HepG2 (cell line): ENCODE results near the gene RNPEPL1. TPM values are rescaled to one million over a fixed set of nuclear protein-coding genes. Genes with fewer than 3 reads are reported as not detected.

Experiments
- CCDC6 ChIP-seq: sonication (generic); formaldehyde crosslinking; IDR thresholded peaks from 2 replicates; pipeline ENCODE4 v1.8.1; 2022; ENCODE audit warnings: mild to moderate bottlenecking, missing genetic modification reagents, moderate library complexity
- DPF2 ChIP-seq: sonication (generic); formaldehyde crosslinking; IDR thresholded peaks from 2 replicates; pipeline ENCODE4 v1.4.0; 2020; ENCODE audit warnings: mild to moderate bottlenecking, low read depth, missing genetic modification reagents, borderline replicate concordance
- FLYWCH1 ChIP-seq: sonication (generic); formaldehyde crosslinking; IDR thresholded peaks from 2 replicates; pipeline ENCODE4 v1.8.1; 2023; ENCODE audit warnings: mild to moderate bottlenecking, missing genetic modification reagents
- HMG20B ChIP-seq: conservative IDR thresholded peaks from 2 replicates; pipeline ENCODE4 v1.6.1; 2016; ENCODE audit warnings: missing genetic modification reagents, missing compliant biosample characterization
- IRX3 ChIP-seq: sonication (generic); formaldehyde crosslinking; IDR thresholded peaks from 2 replicates; pipeline ENCODE4 v1.8.1; 2023; ENCODE audit warnings: mild to moderate bottlenecking, low read depth, missing genetic modification reagents, borderline replicate concordance
- MAF1 ChIP-seq: sonication (generic); formaldehyde crosslinking; IDR thresholded peaks from 2 replicates; pipeline ENCODE4 v1.5.0; 2020; ENCODE audit warnings: missing genetic modification reagents, borderline replicate concordance
- NFKBIZ ChIP-seq: IDR thresholded peaks from 2 replicates; pipeline ENCODE4 v1.6.1; 2018; ENCODE audit warnings: missing genetic modification reagents, missing compliant biosample characterization
- SP1 ChIP-seq, 2 experiments: fragments of 450-650 bp in 1 of 2; sonication (generic) in 1 of 2; formaldehyde crosslinking in 1 of 2; IDR thresholded peaks; 2 replicates each; pipeline versions ENCODE4 v1.4.0 to v1.6.1; 2016 to 2020; ENCODE audit warnings: missing genetic modification reagents in 1 of 2
- SRF ChIP-seq: IDR thresholded peaks from 2 replicates; pipeline ENCODE4 v1.6.1; 2011; ENCODE audit warnings: mild to moderate bottlenecking, low read depth, low read length, moderate library complexity
- ZNF274 ChIP-seq: sonication (generic); formaldehyde crosslinking; IDR thresholded peaks from 2 replicates; pipeline ENCODE4 v1.5.1; 2020; ENCODE audit warnings: mild to moderate bottlenecking, missing genetic modification reagents
- ZNF33B ChIP-seq: sonication (generic); formaldehyde crosslinking; IDR thresholded peaks from 2 replicates; pipeline ENCODE4 v1.5.1; 2020; ENCODE audit warnings: mild to moderate bottlenecking, missing genetic modification reagents
- ZNF34 ChIP-seq: sonication (generic); formaldehyde crosslinking; IDR thresholded peaks from 2 replicates; pipeline ENCODE4 v1.4.0; 2020; ENCODE audit warnings: mild to moderate bottlenecking, missing genetic modification reagents, borderline replicate concordance
- polyA plus RNA-seq, 8 experiments: library from polyadenylated mRNA; depleted of rRNA in 3 of 8; stranded (reverse) in 7 of 8; unstranded in 1 of 8; fragments of >200 nt; fragmentation: Illumina TruSeq in 4 of 8; extraction: Trizol in 4 of 8; gene quantifications; 2 replicates each; pipeline versions ENCODE4 v1.2.1 to v1.2.3, GENCODE V29; 2011 to 2016; ENCODE audit warnings: low read depth in 4 of 8, missing spikeins in 1 of 8, mixed read lengths in 1 of 8; ENCODE audit not compliant: insufficient read depth in 1 of 8
- total RNA-seq, 5 experiments: library from RNA; depleted of rRNA; stranded (reverse); fragments of >200 nt; fragmentation: Illumina TruSeq; extraction: Trizol; gene quantifications; 2 replicates each; pipeline ENCODE4 v1.2.3, GENCODE V29; 2016; ENCODE audit warnings: low read depth in 1 of 5
- TF ChIP-seq, protein P1 (sequence below): sonication (generic); formaldehyde crosslinking; IDR thresholded peaks from 2 replicates; pipeline ENCODE4 v1.4.0; 2020; ENCODE audit warnings: mild to moderate bottlenecking, low read depth, missing genetic modification reagents
- TF ChIP-seq, protein P2 (sequence below): sonication (generic); formaldehyde crosslinking; IDR thresholded peaks from 2 replicates; pipeline ENCODE4 v1.4.0; 2020; ENCODE audit warnings: missing genetic modification reagents
- TF ChIP-seq, protein P3 (sequence below): sonication (generic); formaldehyde crosslinking; IDR thresholded peaks from 2 replicates; pipeline ENCODE4 v1.8.0; 2022; ENCODE audit warnings: mild to moderate bottlenecking, missing genetic modification reagents, moderate library complexity
- TF ChIP-seq, protein P4 (sequence below): sonication (generic); formaldehyde crosslinking; IDR thresholded peaks from 2 replicates; pipeline ENCODE4 v1.4.0; 2020; ENCODE audit warnings: mild to moderate bottlenecking, missing genetic modification reagents
- TF ChIP-seq, protein P5 (sequence below), 2 experiments: IDR thresholded peaks; 2 replicates each; pipeline ENCODE4 v1.6.1; 2011 to 2012; ENCODE audit warnings: low read length in 2 of 2, borderline replicate concordance in 1 of 2, low read depth in 1 of 2, mild to moderate bottlenecking in 1 of 2, moderate library complexity in 1 of 2

Gene RNPEPL1
- total and polyA plus RNA-seq, 2 of the 13 experiments (the other 11 are each of a cell fraction or from before 2014, with no cell fraction given): 13.0 to 18.0 TPM

DNA sequence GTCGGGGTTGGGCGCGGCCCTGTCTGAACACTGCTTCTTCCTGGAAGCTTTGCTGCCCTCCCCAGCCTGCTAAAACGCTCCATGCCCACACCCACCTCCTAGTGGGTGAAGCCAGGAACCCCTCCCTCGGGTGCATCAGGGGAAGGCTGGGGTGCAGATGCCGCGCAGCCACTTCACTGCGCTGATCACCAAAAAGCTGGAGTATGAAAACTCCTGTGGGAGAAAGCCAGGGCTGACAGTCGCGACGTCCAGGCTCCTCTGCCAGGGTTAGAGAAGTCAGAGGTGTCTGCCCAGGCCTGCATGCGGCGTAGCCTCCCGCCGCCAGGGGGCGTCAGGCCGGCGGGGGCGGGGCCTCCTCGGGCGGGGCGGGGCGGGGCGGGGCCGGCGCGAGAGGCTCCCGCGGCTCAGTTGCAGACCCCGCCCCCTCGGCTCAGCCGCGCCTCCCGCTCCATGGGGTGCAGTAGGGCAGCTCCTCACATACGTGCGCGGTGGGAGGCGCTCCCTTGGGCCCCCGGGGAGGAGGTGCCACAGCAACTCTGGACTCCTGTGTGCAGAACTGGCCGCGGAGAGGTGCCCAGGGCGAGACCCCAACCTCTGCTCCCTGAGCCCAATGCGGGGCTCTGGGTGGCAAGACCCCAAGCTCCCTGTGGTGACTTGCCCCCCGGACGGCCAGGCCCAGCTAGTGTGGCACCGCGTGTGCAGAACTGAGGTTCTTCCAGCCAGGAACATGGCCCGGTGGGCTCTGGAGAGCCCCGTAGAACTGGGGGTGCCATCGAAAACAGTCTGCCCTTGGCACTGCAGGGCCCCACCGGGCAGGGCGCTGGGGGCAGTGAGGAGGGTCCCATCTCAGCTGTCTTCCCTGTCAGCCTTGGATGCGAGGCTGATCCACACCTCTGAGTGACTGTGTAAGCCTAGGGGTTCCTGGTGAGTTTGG is 1.8 kb upstream of the RNPEPL1 start (continued):
- TF ChIP-seq, protein P1, sequence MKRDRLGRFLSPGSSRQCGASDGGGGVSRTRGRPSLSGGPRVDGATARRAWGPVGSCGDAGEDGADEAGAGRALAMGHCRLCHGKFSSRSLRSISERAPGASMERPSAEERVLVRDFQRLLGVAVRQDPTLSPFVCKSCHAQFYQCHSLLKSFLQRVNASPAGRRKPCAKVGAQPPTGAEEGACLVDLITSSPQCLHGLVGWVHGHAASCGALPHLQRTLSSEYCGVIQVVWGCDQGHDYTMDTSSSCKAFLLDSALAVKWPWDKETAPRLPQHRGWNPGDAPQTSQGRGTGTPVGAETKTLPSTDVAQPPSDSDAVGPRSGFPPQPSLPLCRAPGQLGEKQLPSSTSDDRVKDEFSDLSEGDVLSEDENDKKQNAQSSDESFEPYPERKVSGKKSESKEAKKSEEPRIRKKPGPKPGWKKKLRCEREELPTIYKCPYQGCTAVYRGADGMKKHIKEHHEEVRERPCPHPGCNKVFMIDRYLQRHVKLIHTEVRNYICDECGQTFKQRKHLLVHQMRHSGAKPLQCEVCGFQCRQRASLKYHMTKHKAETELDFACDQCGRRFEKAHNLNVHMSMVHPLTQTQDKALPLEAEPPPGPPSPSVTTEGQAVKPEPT: no peak
- TF ChIP-seq, protein P2, sequence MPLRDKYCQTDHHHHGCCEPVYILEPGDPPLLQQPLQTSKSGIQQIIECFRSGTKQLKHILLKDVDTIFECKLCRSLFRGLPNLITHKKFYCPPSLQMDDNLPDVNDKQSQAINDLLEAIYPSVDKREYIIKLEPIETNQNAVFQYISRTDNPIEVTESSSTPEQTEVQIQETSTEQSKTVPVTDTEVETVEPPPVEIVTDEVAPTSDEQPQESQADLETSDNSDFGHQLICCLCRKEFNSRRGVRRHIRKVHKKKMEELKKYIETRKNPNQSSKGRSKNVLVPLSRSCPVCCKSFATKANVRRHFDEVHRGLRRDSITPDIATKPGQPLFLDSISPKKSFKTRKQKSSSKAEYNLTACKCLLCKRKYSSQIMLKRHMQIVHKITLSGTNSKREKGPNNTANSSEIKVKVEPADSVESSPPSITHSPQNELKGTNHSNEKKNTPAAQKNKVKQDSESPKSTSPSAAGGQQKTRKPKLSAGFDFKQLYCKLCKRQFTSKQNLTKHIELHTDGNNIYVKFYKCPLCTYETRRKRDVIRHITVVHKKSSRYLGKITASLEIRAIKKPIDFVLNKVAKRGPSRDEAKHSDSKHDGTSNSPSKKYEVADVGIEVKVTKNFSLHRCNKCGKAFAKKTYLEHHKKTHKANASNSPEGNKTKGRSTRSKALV (CRISPR knock-in tag): 0 out of 2 replicates have a peak, but pooled peaks have one; percentile 57
- TF ChIP-seq SP1 (IDR thresholded peaks at IDR 0.05) (no peak), SP1 (CRISPR knock-in tag; IDR thresholded peaks at IDR 0.05) (peak; percentile 94), ZNF33B (CRISPR knock-in tag) (no peak), ZNF274 (CRISPR knock-in tag) (peak; percentile 48; the same call in 1 of the 2 replicates), HMG20B (CRISPR knock-in tag) (no peak), IRX3 (no peak), ZNF34 (peak; percentile 59; the same call in 1 of the 2 replicates), NFKBIZ (CRISPR knock-in tag) (no peak), FLYWCH1 (CRISPR knock-in tag) (no peak), MAF1 (CRISPR knock-in tag) (no peak), DPF2 (CRISPR knock-in tag) (no peak), SRF (no peak), CCDC6 (no peak)
- TF ChIP-seq, protein P3, sequence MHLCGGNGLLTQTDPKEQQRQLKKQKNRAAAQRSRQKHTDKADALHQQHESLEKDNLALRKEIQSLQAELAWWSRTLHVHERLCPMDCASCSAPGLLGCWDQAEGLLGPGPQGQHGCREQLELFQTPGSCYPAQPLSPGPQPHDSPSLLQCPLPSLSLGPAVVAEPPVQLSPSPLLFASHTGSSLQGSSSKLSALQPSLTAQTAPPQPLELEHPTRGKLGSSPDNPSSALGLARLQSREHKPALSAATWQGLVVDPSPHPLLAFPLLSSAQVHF: no peak
- TF ChIP-seq, protein P4, sequence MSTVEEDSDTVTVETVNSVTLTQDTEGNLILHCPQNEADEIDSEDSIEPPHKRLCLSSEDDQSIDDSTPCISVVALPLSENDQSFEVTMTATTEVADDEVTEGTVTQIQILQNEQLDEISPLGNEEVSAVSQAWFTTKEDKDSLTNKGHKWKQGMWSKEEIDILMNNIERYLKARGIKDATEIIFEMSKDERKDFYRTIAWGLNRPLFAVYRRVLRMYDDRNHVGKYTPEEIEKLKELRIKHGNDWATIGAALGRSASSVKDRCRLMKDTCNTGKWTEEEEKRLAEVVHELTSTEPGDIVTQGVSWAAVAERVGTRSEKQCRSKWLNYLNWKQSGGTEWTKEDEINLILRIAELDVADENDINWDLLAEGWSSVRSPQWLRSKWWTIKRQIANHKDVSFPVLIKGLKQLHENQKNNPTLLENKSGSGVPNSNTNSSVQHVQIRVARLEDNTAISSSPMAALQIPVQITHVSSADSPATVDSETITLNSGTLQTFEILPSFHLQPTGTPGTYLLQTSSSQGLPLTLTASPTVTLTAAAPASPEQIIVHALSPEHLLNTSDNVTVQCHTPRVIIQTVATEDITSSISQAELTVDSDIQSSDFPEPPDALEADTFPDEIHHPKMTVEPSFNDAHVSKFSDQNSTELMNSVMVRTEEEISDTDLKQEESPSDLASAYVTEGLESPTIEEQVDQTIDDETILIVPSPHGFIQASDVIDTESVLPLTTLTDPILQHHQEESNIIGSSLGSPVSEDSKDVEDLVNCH (CRISPR knock-in tag): no peak
- TF ChIP-seq, protein P5, sequence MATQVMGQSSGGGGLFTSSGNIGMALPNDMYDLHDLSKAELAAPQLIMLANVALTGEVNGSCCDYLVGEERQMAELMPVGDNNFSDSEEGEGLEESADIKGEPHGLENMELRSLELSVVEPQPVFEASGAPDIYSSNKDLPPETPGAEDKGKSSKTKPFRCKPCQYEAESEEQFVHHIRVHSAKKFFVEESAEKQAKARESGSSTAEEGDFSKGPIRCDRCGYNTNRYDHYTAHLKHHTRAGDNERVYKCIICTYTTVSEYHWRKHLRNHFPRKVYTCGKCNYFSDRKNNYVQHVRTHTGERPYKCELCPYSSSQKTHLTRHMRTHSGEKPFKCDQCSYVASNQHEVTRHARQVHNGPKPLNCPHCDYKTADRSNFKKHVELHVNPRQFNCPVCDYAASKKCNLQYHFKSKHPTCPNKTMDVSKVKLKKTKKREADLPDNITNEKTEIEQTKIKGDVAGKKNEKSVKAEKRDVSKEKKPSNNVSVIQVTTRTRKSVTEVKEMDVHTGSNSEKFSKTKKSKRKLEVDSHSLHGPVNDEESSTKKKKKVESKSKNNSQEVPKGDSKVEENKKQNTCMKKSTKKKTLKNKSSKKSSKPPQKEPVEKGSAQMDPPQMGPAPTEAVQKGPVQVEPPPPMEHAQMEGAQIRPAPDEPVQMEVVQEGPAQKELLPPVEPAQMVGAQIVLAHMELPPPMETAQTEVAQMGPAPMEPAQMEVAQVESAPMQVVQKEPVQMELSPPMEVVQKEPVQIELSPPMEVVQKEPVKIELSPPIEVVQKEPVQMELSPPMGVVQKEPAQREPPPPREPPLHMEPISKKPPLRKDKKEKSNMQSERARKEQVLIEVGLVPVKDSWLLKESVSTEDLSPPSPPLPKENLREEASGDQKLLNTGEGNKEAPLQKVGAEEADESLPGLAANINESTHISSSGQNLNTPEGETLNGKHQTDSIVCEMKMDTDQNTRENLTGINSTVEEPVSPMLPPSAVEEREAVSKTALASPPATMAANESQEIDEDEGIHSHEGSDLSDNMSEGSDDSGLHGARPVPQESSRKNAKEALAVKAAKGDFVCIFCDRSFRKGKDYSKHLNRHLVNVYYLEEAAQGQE (IDR thresholded peaks at IDR 0.05; ENCODE audit: borderline replicate concordance in 1 of 2, low read depth in 1 of 2, low read length in 2 of 2): 0 out of 4 replicates have a peak, but pooled peaks of 1 of the 2 experiments have one; percentile 8
